ENCODE data around the gene GK2.

DNA sequence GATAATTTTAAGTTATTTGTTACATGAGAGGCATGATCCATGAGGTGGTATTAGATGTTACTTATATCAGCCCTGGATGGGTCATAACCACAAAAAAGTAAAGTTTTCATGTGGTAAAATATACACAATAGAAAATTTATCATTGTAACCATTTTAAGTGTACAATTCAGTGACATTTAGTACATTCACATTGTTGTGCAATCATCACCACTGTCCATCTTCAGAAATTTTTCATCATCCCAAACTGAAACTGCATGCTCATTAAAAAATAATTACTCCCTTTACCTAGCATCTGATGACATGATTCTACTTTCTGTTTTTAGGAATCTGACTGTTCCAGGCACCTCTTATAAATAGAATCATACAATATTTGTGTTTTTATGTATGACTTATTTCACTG, 11.2 kb downstream of the GK2 start:
- TF ChIP-seq, protein P1, sequence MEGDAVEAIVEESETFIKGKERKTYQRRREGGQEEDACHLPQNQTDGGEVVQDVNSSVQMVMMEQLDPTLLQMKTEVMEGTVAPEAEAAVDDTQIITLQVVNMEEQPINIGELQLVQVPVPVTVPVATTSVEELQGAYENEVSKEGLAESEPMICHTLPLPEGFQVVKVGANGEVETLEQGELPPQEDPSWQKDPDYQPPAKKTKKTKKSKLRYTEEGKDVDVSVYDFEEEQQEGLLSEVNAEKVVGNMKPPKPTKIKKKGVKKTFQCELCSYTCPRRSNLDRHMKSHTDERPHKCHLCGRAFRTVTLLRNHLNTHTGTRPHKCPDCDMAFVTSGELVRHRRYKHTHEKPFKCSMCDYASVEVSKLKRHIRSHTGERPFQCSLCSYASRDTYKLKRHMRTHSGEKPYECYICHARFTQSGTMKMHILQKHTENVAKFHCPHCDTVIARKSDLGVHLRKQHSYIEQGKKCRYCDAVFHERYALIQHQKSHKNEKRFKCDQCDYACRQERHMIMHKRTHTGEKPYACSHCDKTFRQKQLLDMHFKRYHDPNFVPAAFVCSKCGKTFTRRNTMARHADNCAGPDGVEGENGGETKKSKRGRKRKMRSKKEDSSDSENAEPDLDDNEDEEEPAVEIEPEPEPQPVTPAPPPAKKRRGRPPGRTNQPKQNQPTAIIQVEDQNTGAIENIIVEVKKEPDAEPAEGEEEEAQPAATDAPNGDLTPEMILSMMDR (IDR thresholded peaks at IDR 0.05; ENCODE audit: borderline replicate concordance, extremely low read depth, low read length, poor library complexity, severe bottlenecking) = no peak
- no peak for TF ChIP-seq EZH2 (IDR thresholded peaks at IDR 0.05; ENCODE audit: borderline replicate concordance, low read depth, low read length, severe bottlenecking)

Data from DND-41 (cell line).